HS-27A (cell line): ENCODE results near the gene POLR3A.
"Not testable (repeated sequence)": the region's sequence is repeated elsewhere in the genome, so short reads cannot be mapped to it uniquely, and the experiment has no call there.

Experiments used
- DNase-seq: peaks from one replicate; pipeline ENCODE4 v3.0.0-alpha.2; 2012; ENCODE audit warnings: low read depth, missing footprints

POLR3A gene

GRCh38 chr10:78019264-78019663 lies 10.1 kb downstream of the POLR3A start:
- DNase-seq, result no peak

GRCh38 chr10:78017856-78018255 lies 11.5 kb downstream of the POLR3A start:
- DNase-seq, result no peak

- no peak for DNase-seq
Measured at GRCh38 chr10:78015546-78015945, 13.8 kb downstream of the POLR3A start.

- no peak for DNase-seq
Measured at GRCh38 chr10:78013564-78013963, 15.8 kb downstream of the POLR3A start.

- DNase-seq, result no peak
Measured at GRCh38 chr10:78011065-78011464, 18.2 kb downstream of the POLR3A start.

GRCh38 chr10:78010278-78010677 lies 19.0 kb downstream of the POLR3A start:
- DNase-seq, result no peak

GRCh38 chr10:78009662-78010061 lies 19.7 kb downstream of the POLR3A start:
- no peak for DNase-seq

- DNase-seq, result no peak
Measured at GRCh38 chr10:78007172-78007571, 22.1 kb downstream of the POLR3A start.

GRCh38 chr10:78004215-78005026 lies 24.9 kb downstream of the POLR3A start:
- DNase-seq, result no peak

GRCh38 chr10:78002541-78003288 lies 26.6 kb downstream of the POLR3A start:
- DNase-seq, result no peak

GRCh38 chr10:78000956-78001472 lies 28.3 kb downstream of the POLR3A start:
- no peak for DNase-seq

- no peak for DNase-seq
Measured at GRCh38 chr10:78000206-78000605, 29.1 kb downstream of the POLR3A start.

GRCh38 chr10:77998780-77999179 lies 30.5 kb downstream of the POLR3A start:
- not testable (repeated sequence) for DNase-seq

- no peak for DNase-seq
Measured at GRCh38 chr10:77993620-77994019, 35.7 kb downstream of the POLR3A start.

- DNase-seq, result no peak
Measured at GRCh38 chr10:77989081-77989724, 40.1 kb downstream of the POLR3A start.

GRCh38 chr10:77987671-77988255 lies 41.6 kb downstream of the POLR3A start:
- DNase-seq, result no peak

- DNase-seq, result no peak
Measured at GRCh38 chr10:77984986-77985385, 44.3 kb downstream of the POLR3A start.

GRCh38 chr10:77983384-77984341 lies 45.7 kb downstream of the POLR3A start:
- DNase-seq, result no peak

GRCh38 chr10:77981281-77981680 lies 48.0 kb downstream of the POLR3A start:
- no peak for DNase-seq

GRCh38 chr10:77979221-77979620 lies 50.1 kb downstream of the POLR3A start:
- no peak for DNase-seq

GRCh38 chr10:77978360-77978759 lies 51.0 kb downstream of the POLR3A start:
- DNase-seq, result no peak
